IMR-90 (cell line): ENCODE data around the gene IFT43. TPM values are rescaled to one million over a fixed set of nuclear protein-coding genes. Genes with fewer than 3 reads are reported as not detected.
A peak's percentile ranks its signal among the peaks of the same experiment; 100 is the strongest.

Source experiments
- ATAC-seq: fragments of 200-7000 bp; cut with Tn5 transposase; 2 replicates; pipeline ENCODE4 v1.9.1; 2020; ENCODE audit warnings: low read depth, mild to moderate bottlenecking, moderate library complexity
- BruUV-seq: library from RNA; stranded (reverse); fragments of 400-500 nt; replicated peaks from 2 replicates; lab custom pipeline; 2021; lab: Mats Ljungman, UMichigan
- CTCF ChIA-PET: fragments of 300-600 bp; formaldehyde crosslinking; extraction: SDS; loops from one replicate; lab custom pipeline; 2021; ENCODE audit warnings: antibody characterized with exemption; lab: Yijun Ruan, JAX
- POLR2A ChIA-PET: fragments of 300-600 bp; sonication (Branson Sonifier 250); formaldehyde crosslinking; loops from one replicate; lab custom pipeline; 2022; ENCODE audit warnings: antibody characterized with exemption; ENCODE audit not compliant: unreplicated experiment; lab: Charles Lee
- DNase-seq: peaks from one replicate; pipeline ENCODE4 v3.0.0; 2013
- H2AFZ ChIP-seq: replicated peaks from 2 replicates; pipeline ENCODE3; 2013; ENCODE audit warnings: low read length, mild to moderate bottlenecking; ENCODE audit not compliant: poor library complexity
- H2AK5ac ChIP-seq: 2 replicates; pipeline ENCODE4 v1.6.1; 2013; ENCODE audit warnings: low read depth, low read length, inconsistent platforms
- H2AK9ac ChIP-seq: replicated peaks from 2 replicates; pipeline ENCODE3; 2013; ENCODE audit warnings: mild to moderate bottlenecking, low read depth, low read length, moderate library complexity; ENCODE audit not compliant: poor library complexity
- H2BK120ac ChIP-seq: 2 replicates; pipeline ENCODE4 v1.6.1; 2013; ENCODE audit warnings: low read depth, low read length, inconsistent platforms
- H2BK15ac ChIP-seq: 3 replicates; pipeline ENCODE4 v1.6.1; 2013; ENCODE audit warnings: low read depth, low read length, inconsistent platforms
- H2BK20ac ChIP-seq: 2 replicates; pipeline ENCODE4 v1.6.1; 2013; ENCODE audit warnings: low read depth, mild to moderate bottlenecking, inconsistent platforms, low read length, moderate library complexity
- H2BK5ac ChIP-seq: 2 replicates; pipeline ENCODE4 v1.6.1; 2013; ENCODE audit warnings: mild to moderate bottlenecking, low read depth, low read length, inconsistent platforms; ENCODE audit not compliant: poor library complexity, severe bottlenecking
- H3K14ac ChIP-seq: replicated peaks from 2 replicates; pipeline ENCODE4 v1.6.1; 2013; ENCODE audit warnings: low read depth, low read length, inconsistent platforms
- H3K18ac ChIP-seq: 2 replicates; pipeline ENCODE4 v1.6.1; 2013; ENCODE audit warnings: low read depth, low read length, control low read depth
- H3K23ac ChIP-seq: 2 replicates; pipeline ENCODE4 v1.6.1; 2013; ENCODE audit warnings: low read depth, low read length, inconsistent platforms
- H3K27ac ChIP-seq: 2 replicates; pipeline ENCODE4 v1.5.1; 2013; ENCODE audit warnings: mild to moderate bottlenecking, control low read depth, low read length; ENCODE audit not compliant: insufficient read depth
- H3K27me3 ChIP-seq: 2 replicates; pipeline ENCODE4 v1.6.1; 2013; ENCODE audit warnings: low read length; ENCODE audit not compliant: control insufficient read depth, insufficient read depth
- H3K36me3 ChIP-seq: 2 replicates; pipeline ENCODE4 v1.6.1; 2013; ENCODE audit warnings: low read length, mixed read lengths; ENCODE audit not compliant: control insufficient read depth, insufficient read depth
- H3K4ac ChIP-seq: 2 replicates; pipeline ENCODE4 v1.6.1; 2013; ENCODE audit warnings: low read depth, low read length, inconsistent platforms
- H3K4me1 ChIP-seq: 2 replicates; pipeline ENCODE4 v1.6.1; 2013; ENCODE audit warnings: low read length, mixed read lengths; ENCODE audit not compliant: control insufficient read depth, insufficient read depth
- H3K4me2 ChIP-seq: 2 replicates; pipeline ENCODE4 v1.6.1; 2013; ENCODE audit warnings: low read depth, mild to moderate bottlenecking, control low read depth, low read length, moderate library complexity
- H3K4me3 ChIP-seq: 2 replicates; pipeline ENCODE4 v1.5.1; 2013; ENCODE audit warnings: low read depth, mild to moderate bottlenecking, control low read depth, low read length, moderate library complexity; ENCODE audit not compliant: insufficient read depth
- H3K56ac ChIP-seq: 2 replicates; pipeline ENCODE4 v1.6.1; 2013; ENCODE audit warnings: low read length, inconsistent platforms; ENCODE audit not compliant: insufficient read depth; ENCODE audit errors: extremely low read depth
- H3K79me1 ChIP-seq, 2 experiments: 2 replicates each; pipeline ENCODE4 v1.6.1; 2013; ENCODE audit warnings: low read length in 2 of 2, inconsistent platforms in 1 of 2, low read depth in 1 of 2
- H3K9ac ChIP-seq: 2 replicates; pipeline ENCODE4 v1.6.1; 2013; ENCODE audit warnings: low read depth, low read length, control low read depth
- H3K9me1 ChIP-seq: 2 replicates; pipeline ENCODE4 v1.6.1; 2013; ENCODE audit warnings: low read length, inconsistent platforms; ENCODE audit not compliant: insufficient read depth
- H3K9me3 ChIP-seq: 2 replicates; pipeline ENCODE4 v1.6.1; 2013; ENCODE audit warnings: low read length; ENCODE audit not compliant: control insufficient read depth, insufficient read depth
- H4K20me1 ChIP-seq: 2 replicates; pipeline ENCODE4 v1.6.1; 2013; ENCODE audit warnings: low read length, inconsistent platforms; ENCODE audit not compliant: insufficient read depth
- H4K5ac ChIP-seq: 2 replicates; pipeline ENCODE4 v1.6.1; 2013; ENCODE audit warnings: mild to moderate bottlenecking, low read depth, low read length, control low read depth
- H4K8ac ChIP-seq, 2 experiments: 2 replicates each; pipeline ENCODE4 v1.6.1; 2013; ENCODE audit warnings: low read depth in 2 of 2, low read length in 2 of 2, control low read depth in 1 of 2, inconsistent platforms in 1 of 2
- H4K91ac ChIP-seq: 2 replicates; pipeline ENCODE4 v1.6.1; 2013; ENCODE audit warnings: low read depth, low read length, inconsistent platforms; ENCODE audit not compliant: insufficient read depth
- BHLHE40 ChIP-seq: fragments of 150-350 bp; IDR thresholded peaks from 2 replicates; pipeline ENCODE4 v1.6.1; 2016; ENCODE audit warnings: mild to moderate bottlenecking, low read depth, low read length
- CHD1 ChIP-seq: IDR thresholded peaks from 2 replicates; pipeline ENCODE4 v1.6.1; 2012; ENCODE audit warnings: low read depth, low read length, improper control_type of control experiment
- FOS ChIP-seq: fragments of 150-350 bp; IDR thresholded peaks from 2 replicates; pipeline ENCODE4 v1.6.1; 2016; ENCODE audit warnings: low read depth, low read length
- POLR2A ChIP-seq: IDR thresholded peaks from 2 replicates; pipeline ENCODE4 v1.6.1; 2012; ENCODE audit warnings: mild to moderate bottlenecking, low read depth, low read length
- RAD21 ChIP-seq: IDR thresholded peaks from 2 replicates; pipeline ENCODE4 v1.6.1; 2012; ENCODE audit warnings: low read length, improper control_type of control experiment
- RCOR1 ChIP-seq: IDR thresholded peaks from 2 replicates; pipeline ENCODE4 v1.6.1; 2012; ENCODE audit warnings: mild to moderate bottlenecking, low read length, improper control_type of control experiment; ENCODE audit not compliant: insufficient replicate concordance
- WGBS, 2 experiments: methylation state at CpG; one replicate each; pipeline versions ENCODE4 v1.1.5 to v1.1.7; 2013; ENCODE audit warnings: missing lambda C conversion rate in 2 of 2; ENCODE audit not compliant: insufficient read length in 1 of 2; ENCODE audit errors: extremely low coverage in 2 of 2; 5-methylcytosine and 5-hydroxymethylcytosine counted together
- dilution Hi-C: fragments of 300-500 bp; cut with HindIII; formaldehyde crosslinking; loops from one replicate; pipeline ENCODE4 v1.14.3; 2018; ENCODE audit warnings: low sequenced_read_pairs; ENCODE audit not compliant: unreplicated experiment
- in situ Hi-C: fragments of 300-500 bp; cut with MboI; formaldehyde crosslinking; loops from 3 replicates; pipeline ENCODE4 v1.14.3; 2019; ENCODE audit warnings: low sequenced_read_pairs, inconsistent platforms, mixed read lengths
- intact Hi-C: fragments of 100-400 bp; cut with micrococcal nuclease; formaldehyde crosslinking; loops from 2 replicates; pipeline ENCODE4 v1.10.0; 2022
- polyA plus RNA-seq, 3 experiments: library from polyadenylated mRNA; depleted of rRNA; stranded (reverse); fragments of >200 nt; gene quantifications; 2 replicates each; pipeline ENCODE4 v1.2.3, GENCODE V29; 2012; ENCODE audit warnings: low replicate concordance in 1 of 3
- total RNA-seq: library from RNA; depleted of rRNA; stranded (reverse); fragments of >200 nt; gene quantifications from 2 replicates; pipeline ENCODE4 v1.2.3, GENCODE V29; 2012
- TF ChIP-seq, protein P1 (sequence below): conservative IDR thresholded peaks from 2 replicates; pipeline ENCODE4 v1.5.1; 2012; ENCODE audit warnings: mild to moderate bottlenecking, low read depth, low read length, improper control_type of control experiment
- TF ChIP-seq, protein P2 (sequence below): fragments of 150-350 bp; IDR thresholded peaks from 2 replicates; pipeline ENCODE4 v1.6.1; 2016; ENCODE audit warnings: low read depth, mild to moderate bottlenecking, low read length, moderate library complexity, borderline replicate concordance

IFT43 gene
- total and polyA plus RNA-seq, 2 of the 4 experiments (the other 2 are of a cell fraction), result 41.4 to 43.2 TPM

DNA sequence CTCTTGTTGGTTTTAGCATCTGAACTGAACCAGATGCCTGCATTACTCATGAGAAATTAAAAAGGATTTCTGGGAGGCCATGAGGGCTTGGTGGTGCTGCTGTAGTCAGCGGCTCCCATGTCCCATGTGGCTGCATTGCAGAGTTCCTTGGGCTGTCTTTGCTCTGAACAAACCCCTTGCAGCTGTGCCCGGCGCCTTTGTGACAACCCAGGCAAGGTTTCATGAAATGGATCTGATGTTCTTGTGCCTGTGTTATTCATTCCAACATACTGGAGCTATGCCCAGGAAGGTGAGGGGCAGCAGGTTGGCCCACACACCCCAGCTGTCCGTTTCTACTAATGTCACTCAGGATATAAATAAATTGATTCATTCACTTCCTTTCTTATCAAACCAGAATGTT lies 44.5 kb upstream of the IFT43 start:
- Histone ChIP-seq H3K56ac (no peak overlapping the region), H3K23ac (no peak overlapping the region), H2AK9ac (no peak overlapping the region), H2AFZ (no peak overlapping the region), H2BK120ac (no peak overlapping the region), H3K4me2 (no peak overlapping the region), H4K91ac (no peak overlapping the region), H3K4ac (no peak overlapping the region), H2AK5ac (no peak overlapping the region), H3K4me1 (no peaks in the 10 kb centered on the region), H2BK20ac (no peak overlapping the region), H3K79me1 (no peaks in the 10 kb centered on the region), H2BK15ac (no peak overlapping the region), H4K20me1 (no peaks in the 10 kb centered on the region), H3K27ac (no peak overlapping the region), H3K4me3 (no peak overlapping the region), H3K9me3 (no peaks in the 10 kb centered on the region), H4K8ac (no peak overlapping the region), H3K27me3 (no peaks in the 10 kb centered on the region), H3K14ac (no peak overlapping the region), H2BK5ac (no peak overlapping the region), H4K5ac (no peak overlapping the region), H3K36me3 (no peaks in the 10 kb centered on the region), H3K9ac (no peak overlapping the region), H3K18ac (no peak overlapping the region), H3K9me1 (no peaks in the 10 kb centered on the region)
- no TSS peak for BruUV-seq
- ATAC-seq (no peak), DNase-seq (peak; percentile 17)
- ChIA-PET POLR2A (no interaction called here), CTCF (no interaction called here)
- intact Hi-C loops, result no loop called here
- dilution Hi-C loops, result no loop called here
- in situ Hi-C loops, result no loop called here
- TF ChIP-seq, protein P1, sequence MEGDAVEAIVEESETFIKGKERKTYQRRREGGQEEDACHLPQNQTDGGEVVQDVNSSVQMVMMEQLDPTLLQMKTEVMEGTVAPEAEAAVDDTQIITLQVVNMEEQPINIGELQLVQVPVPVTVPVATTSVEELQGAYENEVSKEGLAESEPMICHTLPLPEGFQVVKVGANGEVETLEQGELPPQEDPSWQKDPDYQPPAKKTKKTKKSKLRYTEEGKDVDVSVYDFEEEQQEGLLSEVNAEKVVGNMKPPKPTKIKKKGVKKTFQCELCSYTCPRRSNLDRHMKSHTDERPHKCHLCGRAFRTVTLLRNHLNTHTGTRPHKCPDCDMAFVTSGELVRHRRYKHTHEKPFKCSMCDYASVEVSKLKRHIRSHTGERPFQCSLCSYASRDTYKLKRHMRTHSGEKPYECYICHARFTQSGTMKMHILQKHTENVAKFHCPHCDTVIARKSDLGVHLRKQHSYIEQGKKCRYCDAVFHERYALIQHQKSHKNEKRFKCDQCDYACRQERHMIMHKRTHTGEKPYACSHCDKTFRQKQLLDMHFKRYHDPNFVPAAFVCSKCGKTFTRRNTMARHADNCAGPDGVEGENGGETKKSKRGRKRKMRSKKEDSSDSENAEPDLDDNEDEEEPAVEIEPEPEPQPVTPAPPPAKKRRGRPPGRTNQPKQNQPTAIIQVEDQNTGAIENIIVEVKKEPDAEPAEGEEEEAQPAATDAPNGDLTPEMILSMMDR, result no peak
- TF ChIP-seq POLR2A, result no peak
- TF ChIP-seq, protein P2, sequence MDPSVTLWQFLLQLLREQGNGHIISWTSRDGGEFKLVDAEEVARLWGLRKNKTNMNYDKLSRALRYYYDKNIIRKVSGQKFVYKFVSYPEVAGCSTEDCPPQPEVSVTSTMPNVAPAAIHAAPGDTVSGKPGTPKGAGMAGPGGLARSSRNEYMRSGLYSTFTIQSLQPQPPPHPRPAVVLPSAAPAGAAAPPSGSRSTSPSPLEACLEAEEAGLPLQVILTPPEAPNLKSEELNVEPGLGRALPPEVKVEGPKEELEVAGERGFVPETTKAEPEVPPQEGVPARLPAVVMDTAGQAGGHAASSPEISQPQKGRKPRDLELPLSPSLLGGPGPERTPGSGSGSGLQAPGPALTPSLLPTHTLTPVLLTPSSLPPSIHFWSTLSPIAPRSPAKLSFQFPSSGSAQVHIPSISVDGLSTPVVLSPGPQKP, result no peak
- TF ChIP-seq FOS, result no peak
- TF ChIP-seq RCOR1, result no peak
- TF ChIP-seq BHLHE40, result no peak
- no peak for TF ChIP-seq CHD1
- no peak for TF ChIP-seq RAD21
- WGBS, 2 experiments, result no CpG with 5 or more reads among the region's 4 CpGs
